HG03571 (cell line): ENCODE results near the gene RABL6.

Source experiments
- ATAC-seq: cut with Tn5 transposase; IDR thresholded peaks from one replicate; pipeline ENCODE4 v1.9.1; 2021; ENCODE audit not compliant: unreplicated experiment

Gene RABL6

DNA sequence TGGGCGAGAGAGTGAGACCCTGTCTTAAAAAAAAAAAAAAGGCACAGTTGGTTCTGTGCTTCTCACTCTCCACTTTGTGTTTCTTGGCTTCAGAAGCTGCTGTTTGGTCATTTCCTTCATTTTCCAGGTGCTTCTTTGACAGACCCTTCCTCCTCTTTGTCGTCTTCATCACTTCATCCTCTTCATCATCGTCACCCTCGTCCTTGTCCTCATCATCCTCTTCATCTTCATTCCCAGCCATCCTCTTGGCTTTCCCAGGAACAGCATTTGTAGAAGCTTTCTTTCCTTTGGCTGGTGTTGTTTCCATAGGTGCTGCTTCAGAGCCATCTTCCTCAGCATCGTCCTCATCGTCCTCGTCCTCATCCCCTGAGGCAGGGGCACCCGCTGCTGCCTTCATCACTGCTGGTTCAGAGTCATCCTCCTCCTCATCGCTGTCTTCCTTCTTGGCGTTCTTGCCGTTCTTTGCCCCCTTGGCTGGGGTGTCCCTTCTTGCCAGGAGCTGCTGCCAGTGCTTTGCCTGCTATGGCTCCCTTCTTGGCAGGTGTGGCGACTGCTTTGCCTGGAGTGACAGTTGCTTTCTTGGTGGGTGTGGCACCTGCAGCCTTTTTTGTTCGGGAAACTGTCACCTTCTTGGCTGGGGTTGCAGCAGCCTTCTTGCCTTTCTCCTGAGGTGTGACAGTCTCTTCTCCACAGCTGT lies 7.1 kb downstream of the RABL6 start:
- ATAC-seq = no peak

DNA sequence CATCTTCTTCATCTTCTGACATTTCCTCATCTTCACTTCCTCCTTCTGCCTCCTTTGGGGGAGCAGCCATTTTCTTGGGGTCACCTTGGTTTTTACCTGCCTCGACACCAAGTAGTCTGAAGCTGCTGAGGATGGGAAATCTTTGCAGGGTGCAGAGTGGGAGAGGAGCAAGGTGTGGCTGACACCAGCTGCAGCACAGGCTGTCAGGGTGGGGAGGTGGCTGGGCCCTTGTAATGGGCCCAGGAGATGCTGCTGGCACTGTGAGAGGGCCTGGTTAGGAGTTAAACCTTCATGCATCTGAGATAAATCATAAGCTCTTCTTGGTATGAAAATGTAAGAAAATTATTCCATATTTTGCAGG lies 7.7 kb downstream of the RABL6 start:
- ATAC-seq = no peak

GRCh38 chr9:136820971-136821825 lies 13.4 kb downstream of the RABL6 start:
- no peak for ATAC-seq

GRCh38 chr9:136821826-136822544 lies 14.2 kb downstream of the RABL6 start:
- no peak for ATAC-seq

- ATAC-seq = no peak
Measured at GRCh38 chr9:136823136-136824046, 15.6 kb downstream of the RABL6 start.

DNA sequence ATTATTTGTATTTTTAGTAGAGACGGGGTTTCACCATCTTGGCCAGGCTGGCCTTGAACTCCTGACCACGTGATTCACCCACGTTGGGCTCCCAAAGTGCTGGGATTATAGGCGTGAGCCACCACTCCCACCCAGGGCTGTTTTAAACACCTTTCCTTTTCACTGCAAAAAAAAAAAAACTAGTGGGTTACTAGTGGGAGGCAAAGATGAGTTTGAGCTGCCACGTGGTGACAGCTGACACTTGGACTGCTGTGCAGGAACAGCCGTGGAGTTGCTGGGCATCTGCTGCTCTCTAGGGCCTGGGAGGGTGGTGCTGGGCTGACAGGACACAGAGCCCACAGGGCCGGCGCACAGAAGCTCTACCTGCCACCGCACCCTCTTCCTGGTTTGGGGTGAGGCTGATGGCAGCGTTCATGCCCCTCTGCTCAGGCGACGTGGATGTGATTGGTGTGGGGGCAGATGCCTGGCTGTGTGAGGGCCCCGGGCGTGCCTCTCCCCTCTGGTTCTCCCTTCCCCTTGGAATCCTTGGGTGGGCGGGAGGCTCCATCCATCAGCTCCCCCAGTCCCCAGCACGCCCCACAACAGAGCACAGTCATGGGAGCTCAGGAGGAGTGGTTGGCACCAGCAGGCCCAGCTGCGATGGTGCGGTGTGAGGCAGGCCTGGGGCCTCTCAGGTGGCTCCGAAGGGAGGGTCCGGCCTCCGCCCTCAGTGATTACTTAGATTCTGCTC lies 16.9 kb downstream of the RABL6 start:
- no peak for ATAC-seq

DNA sequence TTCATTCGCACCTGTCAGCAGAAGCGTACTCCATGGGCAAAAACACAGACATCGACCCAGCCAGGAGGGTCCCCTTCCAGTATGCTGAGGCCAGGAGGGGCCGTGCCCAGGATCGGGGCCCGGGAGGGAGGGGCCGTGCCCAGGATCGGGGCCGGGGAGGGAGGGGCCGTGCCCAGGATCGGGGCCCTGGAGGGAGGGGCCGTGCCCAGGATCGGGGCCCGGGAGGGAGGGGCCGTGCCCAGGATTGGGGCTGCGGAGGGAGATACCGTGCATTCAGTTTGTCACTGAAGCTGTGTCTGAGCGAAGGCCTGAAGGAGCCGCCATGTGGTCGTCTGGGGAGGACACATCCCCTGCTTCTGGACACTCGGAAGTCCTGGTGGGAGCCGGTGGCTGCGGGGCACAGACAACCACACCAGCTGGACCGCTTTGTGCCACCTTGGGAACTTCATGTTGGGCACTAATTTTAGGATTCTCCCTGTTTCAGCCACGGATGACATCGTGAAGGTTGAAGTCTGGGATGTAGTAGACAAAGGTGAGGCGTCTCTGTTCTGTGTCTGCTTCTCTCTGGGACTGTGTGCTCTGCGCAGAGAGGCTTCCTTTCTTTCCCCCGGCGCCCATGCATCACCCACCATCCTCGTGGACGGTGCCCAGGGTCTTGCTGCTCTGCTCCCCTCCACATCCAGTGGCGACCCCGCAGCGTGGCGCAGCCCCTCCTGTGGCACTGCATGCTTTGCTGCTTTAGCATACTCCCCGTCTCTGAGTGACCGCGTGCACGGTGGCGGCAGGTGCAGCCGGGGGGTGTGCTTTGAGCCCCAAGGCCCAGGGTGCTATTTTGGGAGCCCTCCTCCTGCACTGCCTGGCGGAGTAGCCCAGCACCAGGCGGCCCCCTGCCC lies 17.8 kb downstream of the RABL6 start:
- no peak for ATAC-seq

GRCh38 chr9:136826188-136826541 lies 18.4 kb downstream of the RABL6 start:
- ATAC-seq = no peak

GRCh38 chr9:136826703-136827582 lies 19.2 kb downstream of the RABL6 start:
- no peak for ATAC-seq

DNA sequence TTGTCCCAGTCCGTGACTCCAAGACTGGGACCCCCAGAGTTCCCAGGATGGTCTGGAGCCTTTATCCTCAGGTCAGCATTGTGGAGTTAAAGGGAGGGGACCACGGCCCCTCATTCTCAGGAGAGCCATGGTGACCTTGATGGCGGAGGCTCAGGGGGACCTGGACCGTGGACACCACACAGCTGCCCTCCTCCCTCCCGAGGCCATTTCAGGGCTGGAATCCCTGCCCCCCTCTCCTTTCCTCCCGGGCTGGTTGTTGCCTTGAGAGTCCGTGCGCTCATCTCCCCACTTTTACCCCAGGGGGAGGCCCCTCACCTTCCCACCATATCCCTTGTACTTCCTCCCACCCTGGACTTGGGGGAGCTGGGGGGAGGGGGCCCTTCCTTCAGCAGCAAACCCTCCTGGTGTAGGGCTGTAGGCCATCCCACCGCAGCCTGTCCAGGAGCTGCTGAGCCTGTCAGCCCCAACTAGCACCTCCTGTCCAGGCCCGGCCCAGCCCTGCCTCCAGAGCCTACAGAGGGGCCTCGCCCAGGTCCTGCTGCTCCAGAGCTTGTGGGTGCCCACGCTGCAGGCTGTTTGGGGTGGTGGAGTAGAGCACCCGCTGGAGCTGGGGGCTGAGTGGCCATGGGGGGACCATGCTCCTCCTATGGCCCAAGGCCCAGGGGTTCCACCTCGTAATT lies 20.2 kb downstream of the RABL6 start:
- ATAC-seq = no peak

DNA sequence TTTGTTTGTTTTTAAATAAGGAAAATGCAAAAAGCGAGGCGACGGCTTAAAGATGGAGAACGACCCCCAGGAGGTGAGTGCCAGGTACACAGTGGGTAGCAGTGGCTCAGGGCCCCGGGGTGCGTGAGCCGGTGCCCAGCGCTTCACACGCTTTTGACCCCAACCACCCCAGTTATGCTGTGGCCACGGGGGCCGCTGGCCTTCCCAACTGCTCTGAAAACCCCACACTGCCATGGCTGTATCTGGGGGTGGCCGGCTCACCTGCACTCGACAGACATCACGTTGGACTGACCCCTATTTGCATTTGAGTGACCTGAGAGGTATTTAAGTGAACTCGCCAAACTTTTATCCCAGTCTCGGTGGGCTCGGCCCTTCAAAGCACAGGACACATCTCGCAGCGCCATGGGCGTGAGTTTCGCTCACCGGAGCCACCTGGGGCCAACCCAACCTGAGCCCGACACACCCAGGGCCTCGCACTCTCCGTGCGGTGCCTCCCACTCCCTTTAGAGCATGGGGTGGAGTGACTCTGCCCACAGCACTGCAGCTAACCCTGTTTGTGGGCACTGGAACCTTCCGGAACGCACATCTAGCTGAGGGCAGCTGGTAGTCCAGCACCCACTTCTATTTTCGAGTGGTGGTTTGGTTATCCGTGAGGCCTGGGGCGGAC lies 20.9 kb downstream of the RABL6 start:
- no peak for ATAC-seq

GRCh38 chr9:136829412-136829811 lies 21.7 kb downstream of the RABL6 start:
- ATAC-seq = no peak

- no peak for ATAC-seq
Measured at GRCh38 chr9:136829981-136830885, 22.5 kb downstream of the RABL6 start.

- no peak for ATAC-seq
Measured at GRCh38 chr9:136831002-136831719, 23.4 kb downstream of the RABL6 start.

DNA sequence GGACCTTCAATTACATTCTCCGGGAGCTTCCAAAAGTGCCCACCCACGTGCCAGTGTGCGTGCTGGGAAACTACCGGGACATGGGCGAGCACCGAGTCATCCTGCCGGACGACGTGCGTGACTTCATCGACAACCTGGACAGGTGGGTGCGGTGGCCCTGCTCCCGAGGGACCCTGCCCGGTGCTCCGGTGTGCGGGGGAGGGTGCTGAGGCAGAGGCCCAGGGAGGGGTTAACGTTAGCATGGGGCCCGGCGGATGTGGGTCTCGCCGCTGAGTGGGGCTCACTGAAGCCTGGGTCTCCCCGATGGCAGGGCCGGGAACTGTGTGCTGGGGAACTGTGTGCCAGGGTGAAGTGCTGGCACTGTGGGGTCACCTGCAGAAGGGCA lies 24.0 kb downstream of the RABL6 start:
- ATAC-seq = no peak

- ATAC-seq = no peak
Measured at GRCh38 chr9:136832581-136832980, 24.8 kb downstream of the RABL6 start.
